MM.1S (cell line): ENCODE measurements around the gene ADD3.

Experiments used
- DNase-seq: peaks from one replicate; pipeline ENCODE4 v3.0.0-alpha.2; 2015
- H2AFZ ChIP-seq: fragments of 300-600 bp; sonication (generic); 2 replicates; pipeline ENCODE4 v1.6.0; 2016; ENCODE audit warnings: antibody characterized with exemption, low read length
- H3F3A ChIP-seq: fragments of 300-600 bp; sonication (generic); 2 replicates; pipeline ENCODE4 v1.6.1; 2016; ENCODE audit warnings: mild to moderate bottlenecking, antibody characterized with exemption, low read length, moderate library complexity, mixed read lengths; ENCODE audit not compliant: insufficient read depth
- H3K27ac ChIP-seq: fragments of 300-600 bp; sonication (generic); 2 replicates; pipeline ENCODE4 v1.5.1; 2016; ENCODE audit warnings: mild to moderate bottlenecking, low read length
- H3K27me3 ChIP-seq: fragments of 300-600 bp; sonication (generic); replicated peaks from 2 replicates; pipeline ENCODE4 v1.6.0; 2016; ENCODE audit warnings: low read length; ENCODE audit not compliant: insufficient read depth
- H3K36me3 ChIP-seq: fragments of 300-600 bp; sonication (generic); replicated peaks from 2 replicates; pipeline ENCODE4 v1.6.1; 2016; ENCODE audit warnings: mild to moderate bottlenecking, low read length, mixed read lengths; ENCODE audit not compliant: insufficient read depth
- H3K4me1 ChIP-seq: fragments of 300-600 bp; sonication (generic); 2 replicates; pipeline ENCODE4 v1.6.1; 2016; ENCODE audit warnings: low read length, mixed read lengths
- H3K4me2 ChIP-seq: fragments of 300-600 bp; sonication (generic); 2 replicates; pipeline ENCODE4 v1.6.0; 2016; ENCODE audit warnings: low read depth, low read length
- H3K4me3 ChIP-seq: fragments of 300-600 bp; sonication (generic); 2 replicates; pipeline ENCODE4 v1.5.1; 2016; ENCODE audit warnings: low read length, mixed read lengths
- H3K79me2 ChIP-seq: fragments of 300-600 bp; sonication (generic); 2 replicates; pipeline ENCODE4 v1.6.1; 2016; ENCODE audit warnings: mixed run types, low read length, mixed read lengths
- H3K9ac ChIP-seq: fragments of 300-600 bp; sonication (generic); 2 replicates; pipeline ENCODE4 v1.6.1; 2016; ENCODE audit warnings: low read length, mixed read lengths
- H3K9me2 ChIP-seq: fragments of 300-600 bp; sonication (generic); replicated peaks from 2 replicates; pipeline ENCODE4 v1.6.1; 2016; ENCODE audit warnings: mild to moderate bottlenecking, low read length, mixed read lengths; ENCODE audit not compliant: insufficient read depth
- H3K9me3 ChIP-seq: fragments of 300-600 bp; sonication (generic); replicated peaks from 2 replicates; pipeline ENCODE4 v1.6.1; 2016; ENCODE audit warnings: mild to moderate bottlenecking, low read length, mixed read lengths; ENCODE audit not compliant: insufficient read depth
- H4K20me1 ChIP-seq: fragments of 300-600 bp; sonication (generic); 2 replicates; pipeline ENCODE4 v1.6.1; 2016; ENCODE audit warnings: mild to moderate bottlenecking, low read length, moderate library complexity, mixed read lengths; ENCODE audit not compliant: insufficient read depth
- EZH2 ChIP-seq: fragments of 300-600 bp; sonication (generic); optimal IDR thresholded peaks from 2 replicates; pipeline ENCODE3; 2017; ENCODE audit warnings: low read depth, mild to moderate bottlenecking, antibody characterized with exemption, low read length, mixed read lengths
- EZH2phosphoT487 ChIP-seq: fragments of 300-600 bp; sonication (generic); IDR thresholded peaks from 2 replicates; pipeline ENCODE4 v1.6.1; 2018; ENCODE audit warnings: antibody characterized with exemption, low read length
- TF ChIP-seq, protein P1 (sequence below): fragments of 300-600 bp; sonication (generic); IDR thresholded peaks from 2 replicates; pipeline ENCODE4 v1.5.1; 2016; ENCODE audit warnings: antibody characterized with exemption, low read length, mixed read lengths

Gene ADD3

DNA sequence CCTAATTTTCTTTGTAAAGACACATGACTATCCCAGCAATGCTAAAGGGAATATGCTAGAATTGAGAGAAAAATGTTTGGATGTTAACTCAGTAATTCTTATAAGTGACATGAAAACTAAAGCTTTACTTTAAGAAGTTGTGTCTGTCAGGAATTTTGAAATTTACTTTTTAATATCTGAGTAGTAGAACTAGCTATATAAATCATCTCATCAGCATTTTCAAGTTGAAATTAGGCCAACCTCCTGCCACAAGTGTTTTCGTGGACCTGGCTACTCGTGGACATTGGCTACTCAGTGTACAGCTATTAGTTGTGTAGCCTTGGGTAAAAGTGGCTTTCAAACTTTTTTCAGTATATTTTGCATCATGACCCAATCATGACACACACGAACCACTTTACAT is 70.5 kb downstream of the ADD3 start:
- DNase-seq, result no peak
- H3K4me2 ChIP-seq, result no peak overlapping the region
- H3K27me3 ChIP-seq, result no peaks in the 10 kb centered on the region
- H3K9ac ChIP-seq, result no peak overlapping the region
- no peaks in the 10 kb centered on the region for H3K36me3 ChIP-seq
- TF ChIP-seq EZH2 (no peak), EZH2phosphoT487 (no peak)
- TF ChIP-seq, protein P1, sequence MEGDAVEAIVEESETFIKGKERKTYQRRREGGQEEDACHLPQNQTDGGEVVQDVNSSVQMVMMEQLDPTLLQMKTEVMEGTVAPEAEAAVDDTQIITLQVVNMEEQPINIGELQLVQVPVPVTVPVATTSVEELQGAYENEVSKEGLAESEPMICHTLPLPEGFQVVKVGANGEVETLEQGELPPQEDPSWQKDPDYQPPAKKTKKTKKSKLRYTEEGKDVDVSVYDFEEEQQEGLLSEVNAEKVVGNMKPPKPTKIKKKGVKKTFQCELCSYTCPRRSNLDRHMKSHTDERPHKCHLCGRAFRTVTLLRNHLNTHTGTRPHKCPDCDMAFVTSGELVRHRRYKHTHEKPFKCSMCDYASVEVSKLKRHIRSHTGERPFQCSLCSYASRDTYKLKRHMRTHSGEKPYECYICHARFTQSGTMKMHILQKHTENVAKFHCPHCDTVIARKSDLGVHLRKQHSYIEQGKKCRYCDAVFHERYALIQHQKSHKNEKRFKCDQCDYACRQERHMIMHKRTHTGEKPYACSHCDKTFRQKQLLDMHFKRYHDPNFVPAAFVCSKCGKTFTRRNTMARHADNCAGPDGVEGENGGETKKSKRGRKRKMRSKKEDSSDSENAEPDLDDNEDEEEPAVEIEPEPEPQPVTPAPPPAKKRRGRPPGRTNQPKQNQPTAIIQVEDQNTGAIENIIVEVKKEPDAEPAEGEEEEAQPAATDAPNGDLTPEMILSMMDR, result no peak
- H3K79me2 ChIP-seq, result peaks cover 22% of the 10 kb centered on the region
- H3F3A ChIP-seq, result peaks cover 25% of the 10 kb centered on the region
- no peak overlapping the region for H3K4me3 ChIP-seq
- no peaks in the 10 kb centered on the region for H4K20me1 ChIP-seq
- no peaks in the 10 kb centered on the region for H3K9me3 ChIP-seq
- no peaks in the 10 kb centered on the region for H3K9me2 ChIP-seq
- H3K27ac ChIP-seq, result no peak overlapping the region
- peaks cover 43% of the 10 kb centered on the region for H3K4me1 ChIP-seq
- no peak overlapping the region for H2AFZ ChIP-seq

DNA sequence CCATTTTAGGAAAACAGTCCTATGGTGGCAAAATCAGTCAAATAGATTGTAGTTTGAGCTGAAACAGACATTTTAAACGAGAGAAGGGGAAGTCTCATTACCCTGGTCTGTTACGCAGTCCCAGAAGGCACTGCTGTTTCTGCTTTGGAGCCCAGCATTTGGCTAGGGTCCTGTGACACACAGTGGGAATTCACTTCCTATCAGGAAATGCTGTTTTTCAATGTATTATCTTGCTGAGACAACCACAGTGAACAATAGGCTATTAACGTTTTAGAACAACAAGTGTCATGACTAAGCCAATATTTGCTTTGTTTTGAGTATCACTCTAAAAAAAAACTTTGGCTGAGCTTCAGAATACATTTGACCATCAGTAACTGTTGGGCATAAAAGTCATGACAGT is 74.1 kb downstream of the ADD3 start:
- no peak for DNase-seq
- TF ChIP-seq, protein P1, result no peak
- TF ChIP-seq EZH2phosphoT487 (no peak), EZH2 (no peak)
- Histone ChIP-seq H3K9me3 (no peaks in the 10 kb centered on the region), H3K27me3 (no peaks in the 10 kb centered on the region), H3K9me2 (no peaks in the 10 kb centered on the region), H4K20me1 (no peaks in the 10 kb centered on the region), H3F3A (peaks cover 7% of the 10 kb centered on the region), H3K79me2 (peaks cover 22% of the 10 kb centered on the region), H3K9ac (no peak overlapping the region), H3K4me2 (no peak overlapping the region), H3K4me3 (no peak overlapping the region), H3K36me3 (no peaks in the 10 kb centered on the region), H3K4me1 (peaks cover 32% of the 10 kb centered on the region), H2AFZ (no peak overlapping the region), H3K27ac (no peak overlapping the region)

DNA sequence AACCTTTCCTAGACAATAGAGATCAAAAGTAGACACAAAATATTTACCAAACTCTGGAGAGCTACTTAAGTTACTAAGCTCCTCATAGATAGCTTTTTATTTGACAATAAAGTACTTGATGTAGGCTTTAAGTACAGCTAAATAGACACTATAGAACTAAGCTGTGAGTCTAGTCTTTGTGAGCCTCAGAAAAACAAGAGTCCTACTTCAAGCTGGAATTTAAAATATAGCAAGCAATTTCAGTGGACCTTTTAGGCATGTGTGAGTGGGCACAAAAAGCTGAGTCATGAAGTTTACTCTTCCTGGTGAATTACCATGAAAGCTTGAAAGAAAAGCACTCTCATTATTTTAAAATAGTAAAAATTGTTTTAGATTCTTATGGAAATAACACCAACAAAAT is 76.1 kb downstream of the ADD3 start:
- H3K9ac ChIP-seq, result no peak overlapping the region
- TF ChIP-seq, protein P1, result no peak
- TF ChIP-seq EZH2 (no peak), EZH2phosphoT487 (no peak)
- no peak overlapping the region for H3K27ac ChIP-seq
- no peak overlapping the region for H3K4me2 ChIP-seq
- no peaks in the 10 kb centered on the region for H3K27me3 ChIP-seq
- no peaks in the 10 kb centered on the region for H3K9me2 ChIP-seq
- peaks cover 15% of the 10 kb centered on the region; the same call in 1 of the 2 replicates for H3K4me1 ChIP-seq
- H2AFZ ChIP-seq, result no peak overlapping the region
- no peaks in the 10 kb centered on the region for H3F3A ChIP-seq
- H3K9me3 ChIP-seq, result no peaks in the 10 kb centered on the region
- H3K4me3 ChIP-seq, result no peak overlapping the region
- no peak for DNase-seq
- H3K36me3 ChIP-seq, result no peaks in the 10 kb centered on the region
- H4K20me1 ChIP-seq, result no peaks in the 10 kb centered on the region
- peaks cover 7% of the 10 kb centered on the region for H3K79me2 ChIP-seq
